ENCODE data around the gene KHDRBS2.

- TF ChIP-seq POLR2A (IDR thresholded peaks at IDR 0.05; ENCODE audit: extremely low read depth, insufficient read length) (no peak), CTCF (IDR thresholded peaks at IDR 0.05; ENCODE audit: low read depth, low read length) (no peak), MYC (IDR thresholded peaks at IDR 0.05; ENCODE audit: low read depth, low read length) (no peak)
Observed at GRCh38 chr6:62013719-62014118, 272.3 kb downstream of the KHDRBS2 start.
